HEK293T (cell line): Measurements from ENCODE around the gene BTBD19.

ENCODE experiments used
- CTCF ChIA-PET: fragments of 350-600 bp; formaldehyde crosslinking; extraction: SDS; loops from one replicate; lab custom pipeline; 2021; ENCODE audit warnings: antibody characterized with exemption, inconsistent platforms; lab: Yijun Ruan, JAX
- POLR2A ChIA-PET: fragments of 350-600 bp; formaldehyde crosslinking; extraction: SDS; loops from one replicate; lab custom pipeline; 2020; ENCODE audit warnings: antibody characterized with exemption, inconsistent platforms; lab: Yijun Ruan, JAX
- DNase-seq: peaks from one replicate; pipeline ENCODE4 v3.0.0; 2012; ENCODE audit warnings: mixed read lengths; ENCODE audit errors: extremely low spot score
- BHLHE40 ChIP-seq: fragments of 450-650 bp; IDR thresholded peaks from 2 replicates; pipeline ENCODE4 v1.6.1; 2016; ENCODE audit warnings: mild to moderate bottlenecking, moderate library complexity, borderline replicate concordance
- CTBP1 ChIP-seq: fragments of 450-650 bp; IDR thresholded peaks from 2 replicates; pipeline ENCODE4 v1.6.1; 2016; ENCODE audit warnings: borderline replicate concordance
- ELF4 ChIP-seq: fragments of 450-650 bp; IDR thresholded peaks from 2 replicates; pipeline ENCODE4 v1.6.1; 2017; ENCODE audit warnings: antibody characterized with exemption
- FOXA1 ChIP-seq: fragments of 450-650 bp; IDR thresholded peaks from 2 replicates; pipeline ENCODE4 v1.6.1; 2016; ENCODE audit warnings: mild to moderate bottlenecking
- FOXK2 ChIP-seq: fragments of 450-650 bp; IDR thresholded peaks from 2 replicates; pipeline ENCODE4 v1.6.1; 2016; ENCODE audit warnings: mild to moderate bottlenecking
- FOXM1 ChIP-seq: fragments of 450-650 bp; IDR thresholded peaks from 2 replicates; pipeline ENCODE4 v1.6.1; 2017; ENCODE audit warnings: mild to moderate bottlenecking, borderline replicate concordance
- HDGF ChIP-seq: fragments of 450-650 bp; IDR thresholded peaks from 2 replicates; pipeline ENCODE4 v1.6.1; 2017; ENCODE audit warnings: antibody characterized with exemption, borderline replicate concordance
- L3MBTL2 ChIP-seq: fragments of 450-650 bp; conservative IDR thresholded peaks from 2 replicates; pipeline ENCODE4 v1.6.1; 2016; ENCODE audit warnings: mild to moderate bottlenecking
- LEF1 ChIP-seq: fragments of 450-650 bp; IDR thresholded peaks from 2 replicates; pipeline ENCODE4 v1.6.1; 2017; ENCODE audit warnings: mild to moderate bottlenecking, borderline replicate concordance
- NFRKB ChIP-seq: fragments of 450-650 bp; IDR thresholded peaks from 2 replicates; pipeline ENCODE4 v1.6.1; 2016; ENCODE audit warnings: mild to moderate bottlenecking, moderate library complexity
- SP1 ChIP-seq: fragments of 450-650 bp; IDR thresholded peaks from 2 replicates; pipeline ENCODE4 v1.6.1; 2017
- SUZ12 ChIP-seq: fragments of 450-650 bp; IDR thresholded peaks from 2 replicates; pipeline ENCODE4 v1.6.1; 2016; ENCODE audit warnings: mild to moderate bottlenecking
- ZNF384 ChIP-seq: fragments of 450-650 bp; IDR thresholded peaks from 2 replicates; pipeline ENCODE4 v1.6.1; 2016
- TF ChIP-seq, protein P1 (sequence below): fragments of 450-650 bp; IDR thresholded peaks from 2 replicates; pipeline ENCODE4 v1.6.1; 2016

Gene BTBD19

DNA sequence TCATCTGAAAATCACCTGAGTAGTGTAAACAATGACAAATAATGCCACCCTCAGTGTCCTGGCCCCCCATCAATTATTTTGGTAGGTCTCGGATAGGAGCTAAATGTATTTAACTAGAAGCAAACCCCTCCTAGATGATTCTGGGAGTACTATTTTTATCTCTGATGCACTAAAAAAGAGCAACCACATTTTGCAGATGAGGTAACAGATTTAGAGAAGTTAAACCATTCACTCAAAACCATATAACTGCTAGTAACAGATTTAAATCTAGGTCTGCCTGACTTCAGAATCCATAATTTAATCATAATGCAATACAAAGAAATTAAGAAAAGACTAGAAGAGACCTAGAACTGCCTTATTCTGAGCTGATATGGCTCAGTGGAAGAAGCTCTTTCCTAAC lies 52.0 kb downstream of the BTBD19 start:
- ChIA-PET CTCF (no interaction called here), POLR2A (no interaction called here)
- TF ChIP-seq, protein P1, sequence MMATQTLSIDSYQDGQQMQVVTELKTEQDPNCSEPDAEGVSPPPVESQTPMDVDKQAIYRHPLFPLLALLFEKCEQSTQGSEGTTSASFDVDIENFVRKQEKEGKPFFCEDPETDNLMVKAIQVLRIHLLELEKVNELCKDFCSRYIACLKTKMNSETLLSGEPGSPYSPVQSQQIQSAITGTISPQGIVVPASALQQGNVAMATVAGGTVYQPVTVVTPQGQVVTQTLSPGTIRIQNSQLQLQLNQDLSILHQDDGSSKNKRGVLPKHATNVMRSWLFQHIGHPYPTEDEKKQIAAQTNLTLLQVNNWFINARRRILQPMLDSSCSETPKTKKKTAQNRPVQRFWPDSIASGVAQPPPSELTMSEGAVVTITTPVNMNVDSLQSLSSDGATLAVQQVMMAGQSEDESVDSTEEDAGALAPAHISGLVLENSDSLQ: no peak
- no peak for TF ChIP-seq L3MBTL2
- TF ChIP-seq NFRKB: no peak
- TF ChIP-seq CTBP1: no peak
- no peak for TF ChIP-seq SUZ12
- TF ChIP-seq FOXA1: no peak
- no peak for TF ChIP-seq BHLHE40
- TF ChIP-seq ELF4: no peak
- no peak for TF ChIP-seq FOXK2
- TF ChIP-seq HDGF: no peak
- no peak for TF ChIP-seq LEF1
- no peak for TF ChIP-seq ZNF384
- no peak for DNase-seq

DNA sequence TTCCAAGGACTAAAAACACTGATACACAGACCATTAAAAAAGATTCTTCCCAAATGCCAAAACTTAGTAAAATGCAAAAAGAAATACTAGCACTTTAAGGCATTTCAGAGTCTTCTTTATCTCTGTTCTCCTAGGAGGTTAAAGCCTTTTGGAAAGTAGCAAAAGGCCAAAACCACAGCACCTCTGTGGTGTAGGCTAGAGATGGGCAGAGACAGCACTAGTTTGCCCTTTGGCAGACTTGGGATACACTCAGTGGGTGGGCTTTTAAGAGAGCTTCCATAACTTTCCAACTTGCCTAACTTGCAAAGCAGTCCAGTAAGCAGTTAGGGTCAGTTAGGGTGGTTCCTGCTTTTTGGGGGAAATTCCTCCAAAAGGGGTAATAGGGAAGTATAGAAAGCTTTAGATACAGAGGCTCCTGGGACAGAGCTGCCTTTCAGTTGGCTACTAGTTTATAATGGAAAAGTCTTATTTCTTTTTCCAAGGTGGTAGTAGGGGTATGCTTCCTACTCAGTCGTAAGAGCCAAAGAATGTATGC lies 52.6 kb downstream of the BTBD19 start:
- TF ChIP-seq FOXK2: no peak
- no peak for TF ChIP-seq FOXA1
- no peak for TF ChIP-seq SP1
- no peak for TF ChIP-seq BHLHE40
- no peak for TF ChIP-seq NFRKB
- no peak for TF ChIP-seq FOXM1
- no peak for TF ChIP-seq LEF1
- no peak for TF ChIP-seq L3MBTL2
- TF ChIP-seq ELF4: no peak
- TF ChIP-seq CTBP1: no peak
- CTCF ChIA-PET: no interaction called here
- no peak for DNase-seq
- POLR2A ChIA-PET: interaction anchor here (1.0 to 1.6 kb wide), 2 partner anchors 8 to 42 kb away, joined by 3 to 4 read pairs; no protein-coding TSS in a partner anchor

DNA sequence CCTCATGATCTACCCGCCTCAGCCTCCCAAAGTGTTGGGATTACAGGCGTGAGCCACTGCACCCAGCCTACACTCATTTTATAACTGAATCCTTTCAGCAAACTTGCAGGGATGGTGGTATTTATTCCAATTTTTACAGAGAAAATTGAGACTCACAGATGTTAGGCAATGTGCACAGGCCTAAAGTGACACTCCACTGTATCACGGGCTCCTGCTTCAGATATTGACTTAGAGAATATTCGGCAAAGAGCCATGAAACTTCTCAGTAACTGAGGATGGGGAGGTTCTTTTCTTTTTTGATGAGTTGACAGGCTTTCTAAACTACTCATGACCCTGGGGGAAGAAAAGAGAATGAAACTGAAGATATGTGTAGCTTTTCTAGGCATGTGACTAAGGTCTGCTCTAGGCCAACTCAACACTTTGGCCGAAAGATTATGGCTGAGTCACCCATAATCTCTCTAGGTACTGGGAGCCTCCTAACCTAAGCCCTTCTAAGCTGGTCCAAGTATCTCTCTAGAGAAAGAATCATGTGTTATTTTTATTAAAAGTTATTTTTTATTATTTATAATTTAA lies 54.6 kb downstream of the BTBD19 start:
- TF ChIP-seq SP1: no peak
- TF ChIP-seq ELF4: no peak
- ChIA-PET POLR2A (no interaction called here), CTCF (no interaction called here)
- DNase-seq: no peak
